GM19397 (cell line): ENCODE measurements around the gene TULP4.

Experiments used
- ATAC-seq: cut with Tn5 transposase; IDR thresholded peaks from one replicate; pipeline ENCODE4 v1.9.1; 2021; ENCODE audit warnings: mild to moderate bottlenecking, moderate library complexity; ENCODE audit not compliant: unreplicated experiment

Gene TULP4

GRCh38 chr6:158497620-158498019 lies 185.4 kb downstream of the TULP4 start:
- ATAC-seq: no peak

- no peak for ATAC-seq
These were observed 186.1 kb downstream of the TULP4 start for GRCh38 chr6:158498362-158498761.

- ATAC-seq: no peak
These were observed 187.3 kb downstream of the TULP4 start for GRCh38 chr6:158499601-158500000.

GRCh38 chr6:158500016-158500735 lies 187.9 kb downstream of the TULP4 start:
- ATAC-seq: no peak

GRCh38 chr6:158501360-158502262 lies 189.3 kb downstream of the TULP4 start:
- ATAC-seq: no peak

- ATAC-seq: no peak
These were observed 190.1 kb downstream of the TULP4 start for GRCh38 chr6:158502263-158502950.

- ATAC-seq: no peak
These were observed 191.0 kb downstream of the TULP4 start for GRCh38 chr6:158503222-158503621.

GRCh38 chr6:158503846-158504245 lies 191.6 kb downstream of the TULP4 start:
- no peak for ATAC-seq

GRCh38 chr6:158505194-158505593 lies 192.9 kb downstream of the TULP4 start:
- no peak for ATAC-seq

- ATAC-seq: no peak
These were observed 194.3 kb downstream of the TULP4 start for GRCh38 chr6:158506601-158507000.

- no peak for ATAC-seq
These were observed 194.9 kb downstream of the TULP4 start for GRCh38 chr6:158507174-158507573.

GRCh38 chr6:158508450-158508849 lies 196.2 kb downstream of the TULP4 start:
- no peak for ATAC-seq

GRCh38 chr6:158509465-158509864 lies 197.2 kb downstream of the TULP4 start:
- ATAC-seq: no peak

- no peak for ATAC-seq
These were observed 200.5 kb downstream of the TULP4 start for GRCh38 chr6:158512809-158513208.

GRCh38 chr6:158514176-158514575 lies 201.9 kb downstream of the TULP4 start:
- ATAC-seq: no peak

GRCh38 chr6:158514991-158515390 lies 202.7 kb downstream of the TULP4 start:
- no peak for ATAC-seq

- no peak for ATAC-seq
These were observed 203.8 kb downstream of the TULP4 start for GRCh38 chr6:158516098-158516497.

GRCh38 chr6:158517038-158517437 lies 204.8 kb downstream of the TULP4 start:
- ATAC-seq: no peak

GRCh38 chr6:158517581-158517980 lies 205.3 kb downstream of the TULP4 start:
- ATAC-seq: no peak

GRCh38 chr6:158518191-158519127 lies 206.2 kb downstream of the TULP4 start:
- peak; percentile 72 for ATAC-seq
